Measurements from ENCODE around the gene WNT3A. TPM values are rescaled to one million over a fixed set of nuclear protein-coding genes. Genes with fewer than 3 reads are reported as not detected.

WNT3A gene
- total RNA-seq, 2 donors from 2014 or later = 0.11 to 0.46 TPM

- no peaks in the 10 kb centered on the region for H3K36me3 ChIP-seq (ENCODE audit: control insufficient read depth, insufficient read depth, low read length)
- TF ChIP-seq CTCF (conservative IDR thresholded peaks at IDR 0.05) = no peak
- DNase-seq = no peak
- no peaks in the 10 kb centered on the region for H3K9me3 Mint-ChIP-seq
- H3K27me3 Mint-ChIP-seq (ENCODE audit: insufficient read depth) = peaks cover 51% of the 10 kb centered on the region
- H3K27me3 ChIP-seq (ENCODE audit: control insufficient read depth, insufficient read depth, low read length, poor library complexity, severe bottlenecking) = peaks cover 48% of the 10 kb centered on the region
- no peak overlapping the region for H3K9ac ChIP-seq (ENCODE audit: extremely low read depth, low read length, poor library complexity, severe bottlenecking)
- no peaks in the 10 kb centered on the region for H3K9me3 ChIP-seq (ENCODE audit: control insufficient read depth, low read length)
- H3K27ac ChIP-seq (ENCODE audit: low read depth, low read length) = no peak overlapping the region
- peaks cover 3% of the 10 kb centered on the region for H3K4me1 Mint-ChIP-seq
- no peak overlapping the region for H3K4me3 Mint-ChIP-seq
- H3K4me3 ChIP-seq (ENCODE audit: low read length) = no peak overlapping the region
- no peaks in the 10 kb centered on the region for H3K36me3 Mint-ChIP-seq (ENCODE audit: low read depth)
- H3K27ac Mint-ChIP-seq = no peak overlapping the region
- WGBS, 2 experiments (ENCODE audit: insufficient coverage in 1 of 2, insufficient read length in 1 of 2) = 82 to 100% methylated on average over 2 to 3 of the region's 3 CpGs
- H3K4me1 ChIP-seq (ENCODE audit: control insufficient read depth, insufficient read depth, low read length) = peaks cover 4% of the 10 kb centered on the region
Observed at GRCh38 chr1:228039986-228040385, 33.2 kb downstream of the WNT3A start.

GRCh38 chr1:228041316-228041715, 34.5 kb downstream of the WNT3A start:
- H3K27ac ChIP-seq (ENCODE audit: low read depth, low read length) = no peak overlapping the region
- H3K9me3 ChIP-seq (ENCODE audit: control insufficient read depth, low read length) = no peaks in the 10 kb centered on the region
- no peak for TF ChIP-seq CTCF (conservative IDR thresholded peaks at IDR 0.05)
- peaks cover 59% of the 10 kb centered on the region for H3K27me3 Mint-ChIP-seq (ENCODE audit: insufficient read depth)
- H3K4me1 Mint-ChIP-seq = peaks cover 3% of the 10 kb centered on the region
- no peak overlapping the region for H3K27ac Mint-ChIP-seq
- no peaks in the 10 kb centered on the region for H3K9me3 Mint-ChIP-seq
- WGBS, 2 experiments (ENCODE audit: insufficient coverage in 1 of 2, insufficient read length in 1 of 2) = 75 to 86% methylated on average over 2 of the region's 2 CpGs
- no peak overlapping the region for H3K4me3 Mint-ChIP-seq
- peaks cover 4% of the 10 kb centered on the region for H3K4me1 ChIP-seq (ENCODE audit: control insufficient read depth, insufficient read depth, low read length)
- H3K9ac ChIP-seq (ENCODE audit: extremely low read depth, low read length, poor library complexity, severe bottlenecking) = no peak overlapping the region
- DNase-seq = no peak
- no peaks in the 10 kb centered on the region for H3K36me3 ChIP-seq (ENCODE audit: control insufficient read depth, insufficient read depth, low read length)
- H3K4me3 ChIP-seq (ENCODE audit: low read length) = no peak overlapping the region
- no peaks in the 10 kb centered on the region for H3K36me3 Mint-ChIP-seq (ENCODE audit: low read depth)
- peaks cover 48% of the 10 kb centered on the region for H3K27me3 ChIP-seq (ENCODE audit: control insufficient read depth, insufficient read depth, low read length, poor library complexity, severe bottlenecking)

GRCh38 chr1:228042508-228042907, 35.7 kb downstream of the WNT3A start:
- H3K4me1 Mint-ChIP-seq = peaks cover 3% of the 10 kb centered on the region
- H3K27me3 Mint-ChIP-seq (ENCODE audit: insufficient read depth) = peaks cover 51% of the 10 kb centered on the region
- H3K27me3 ChIP-seq (ENCODE audit: control insufficient read depth, insufficient read depth, low read length, poor library complexity, severe bottlenecking) = peaks cover 48% of the 10 kb centered on the region

More at GRCh38 chr1:228042508-228042907, 35.7 kb downstream of the WNT3A start:
- Histone ChIP-seq H3K9ac (ENCODE audit: extremely low read depth, low read length, poor library complexity, severe bottlenecking) (no peak overlapping the region), H3K4me3 (ENCODE audit: low read length) (no peak overlapping the region), H3K9me3 (ENCODE audit: control insufficient read depth, low read length) (no peaks in the 10 kb centered on the region), H3K36me3 (ENCODE audit: control insufficient read depth, insufficient read depth, low read length) (no peaks in the 10 kb centered on the region), H3K4me1 (ENCODE audit: control insufficient read depth, insufficient read depth, low read length) (peaks cover 1% of the 10 kb centered on the region), H3K27ac (ENCODE audit: low read depth, low read length) (no peak overlapping the region)
- Mint-ChIP-seq H3K36me3 (ENCODE audit: low read depth) (no peaks in the 10 kb centered on the region), H3K9me3 (no peaks in the 10 kb centered on the region), H3K4me3 (no peak overlapping the region), H3K27ac (no peak overlapping the region)
- no peak for DNase-seq
- TF ChIP-seq CTCF (conservative IDR thresholded peaks at IDR 0.05) = no peak
